HG02943 (cell line): ENCODE data around the gene TOMM5.

Experiments used
- ATAC-seq: cut with Tn5 transposase; IDR thresholded peaks from one replicate; pipeline ENCODE4 v1.9.1; 2021; ENCODE audit warnings: mild to moderate bottlenecking, low read depth, moderate library complexity; ENCODE audit not compliant: unreplicated experiment

Gene TOMM5

DNA sequence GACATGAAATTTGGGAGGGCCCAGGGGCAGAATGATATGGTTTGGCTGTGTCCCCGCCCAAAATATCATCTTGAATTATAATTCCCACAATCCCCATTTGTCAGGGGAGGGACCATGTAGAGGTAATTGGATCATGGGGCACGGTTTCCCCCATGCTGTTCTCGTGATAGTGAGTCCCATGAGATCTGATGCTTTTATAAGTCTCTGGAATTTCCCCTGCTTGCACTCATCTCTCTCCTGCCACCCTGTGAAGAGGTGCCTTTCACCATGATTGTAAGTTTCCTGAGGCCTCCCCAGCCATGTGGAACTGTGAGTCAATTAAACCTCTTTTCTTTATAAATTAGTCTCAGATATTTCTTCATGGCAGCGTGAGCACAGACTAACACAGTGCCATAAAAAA lies 27.5 kb downstream of the TOMM5 start:
- ATAC-seq = no peak

- no peak for ATAC-seq
These were observed 28.4 kb downstream of the TOMM5 start for GRCh38 chr9:37563806-37564513.

DNA sequence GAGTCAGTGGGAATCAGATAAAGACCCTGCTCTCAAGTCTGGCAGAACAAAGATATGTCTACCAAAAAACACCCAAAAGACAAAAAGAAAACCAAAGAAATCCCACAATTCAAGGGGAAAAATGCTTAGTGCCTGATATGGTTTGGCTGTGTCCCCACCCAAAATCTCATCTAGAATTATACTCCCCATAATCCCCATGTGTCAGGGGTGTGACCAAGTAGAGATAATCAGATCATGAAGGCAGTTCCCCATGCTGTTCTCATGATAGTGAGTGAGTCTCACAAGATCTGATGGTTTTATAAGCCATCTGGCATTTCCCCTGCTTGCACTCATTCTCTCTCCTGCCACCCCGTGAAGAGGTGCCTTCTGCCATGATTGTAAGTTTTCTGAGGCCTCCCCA lies 29.6 kb downstream of the TOMM5 start:
- ATAC-seq = no peak

DNA sequence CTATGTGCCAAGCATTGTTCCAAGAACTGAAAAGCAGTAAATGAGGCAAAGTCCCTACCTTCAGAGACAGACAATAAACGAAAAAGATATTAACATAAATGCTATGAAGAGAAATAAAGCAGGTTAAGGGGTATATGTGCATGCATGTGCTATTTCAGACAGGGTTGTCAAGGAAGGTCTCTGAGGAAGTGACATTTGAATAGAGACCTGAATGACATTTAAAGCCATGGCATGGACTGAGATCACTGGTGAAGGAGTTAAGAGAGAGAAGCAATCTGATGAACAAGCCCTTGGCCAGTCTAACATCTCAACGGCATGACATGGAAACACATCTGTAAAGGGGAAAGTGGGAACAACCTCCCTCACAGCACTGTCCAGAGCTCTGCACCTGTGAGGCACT lies 30.7 kb downstream of the TOMM5 start:
- no peak for ATAC-seq

DNA sequence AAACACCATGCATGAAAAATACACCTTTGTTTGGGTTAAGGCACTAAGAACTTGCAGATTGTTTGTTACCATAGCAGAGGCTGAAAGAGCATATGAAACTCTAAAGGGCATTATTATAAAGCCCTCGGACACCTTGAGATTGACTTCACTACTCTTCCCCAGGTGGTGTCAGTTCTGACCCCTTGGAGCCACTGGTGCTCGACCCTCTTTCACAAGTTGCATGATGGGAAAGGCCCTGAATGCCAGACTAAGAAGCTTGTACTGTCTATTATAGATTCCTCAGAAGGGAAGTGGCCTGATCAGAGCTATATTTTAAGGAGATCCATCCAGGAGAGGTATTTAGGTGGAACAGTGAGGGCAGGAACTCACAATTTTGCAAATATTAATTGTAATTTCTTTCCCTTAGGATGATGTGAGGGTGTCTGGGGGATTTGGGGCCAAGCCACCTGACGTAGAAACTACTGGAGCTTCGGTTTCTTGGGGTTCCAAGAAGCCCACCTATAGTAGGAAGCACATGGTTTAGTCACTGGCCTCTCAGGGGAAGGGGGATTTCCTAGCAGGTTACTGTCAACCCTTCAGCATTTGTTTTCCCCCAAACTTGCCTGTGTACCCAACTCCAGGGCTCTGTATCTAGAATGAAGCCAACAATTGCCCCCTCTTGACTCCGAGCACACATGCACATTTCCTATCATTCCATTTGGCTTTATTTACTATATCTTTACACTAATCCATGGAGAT lies 32.4 kb downstream of the TOMM5 start:
- no peak for ATAC-seq

GRCh38 chr9:37559125-37559524 lies 33.3 kb downstream of the TOMM5 start:
- ATAC-seq = no peak

GRCh38 chr9:37555786-37556185 lies 36.6 kb downstream of the TOMM5 start:
- ATAC-seq = no peak

DNA sequence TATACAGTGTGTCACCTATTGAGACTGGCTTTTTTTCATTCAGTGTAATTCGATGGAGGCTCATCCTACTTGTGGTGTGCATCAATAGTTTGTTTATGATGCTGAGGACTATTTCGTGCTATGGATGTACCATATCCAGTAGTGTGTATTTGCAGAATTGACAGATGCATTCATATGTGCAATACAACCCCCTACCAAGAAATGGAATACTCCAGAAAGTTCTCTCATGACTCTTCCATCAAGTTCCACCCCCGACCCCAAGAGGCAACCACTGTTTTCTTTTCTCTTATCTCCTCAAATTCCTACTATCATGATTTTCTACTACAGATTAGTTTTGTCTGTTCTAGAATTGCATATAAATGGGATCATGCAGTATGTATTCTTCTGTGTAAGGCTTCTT lies 38.1 kb downstream of the TOMM5 start:
- ATAC-seq = no peak

DNA sequence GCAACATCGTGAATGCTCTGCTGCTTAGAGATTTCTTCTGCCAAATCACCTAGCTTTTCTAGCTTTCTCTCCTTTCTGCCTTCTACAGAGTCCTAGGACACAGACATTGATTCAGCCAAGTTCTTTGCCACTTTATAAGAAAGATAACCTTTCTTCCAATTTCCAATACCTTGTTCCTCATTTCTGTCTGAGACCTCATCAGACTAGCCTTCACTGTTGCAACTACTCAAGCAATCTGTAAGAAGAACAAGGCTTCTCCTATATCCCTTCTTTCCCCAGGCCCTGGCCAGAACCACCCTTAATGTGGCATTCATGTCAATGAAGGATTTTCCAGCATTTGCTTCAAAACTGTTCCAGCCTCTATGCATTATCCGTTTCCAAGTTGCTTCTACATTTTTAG lies 40.5 kb downstream of the TOMM5 start:
- no peak for ATAC-seq

DNA sequence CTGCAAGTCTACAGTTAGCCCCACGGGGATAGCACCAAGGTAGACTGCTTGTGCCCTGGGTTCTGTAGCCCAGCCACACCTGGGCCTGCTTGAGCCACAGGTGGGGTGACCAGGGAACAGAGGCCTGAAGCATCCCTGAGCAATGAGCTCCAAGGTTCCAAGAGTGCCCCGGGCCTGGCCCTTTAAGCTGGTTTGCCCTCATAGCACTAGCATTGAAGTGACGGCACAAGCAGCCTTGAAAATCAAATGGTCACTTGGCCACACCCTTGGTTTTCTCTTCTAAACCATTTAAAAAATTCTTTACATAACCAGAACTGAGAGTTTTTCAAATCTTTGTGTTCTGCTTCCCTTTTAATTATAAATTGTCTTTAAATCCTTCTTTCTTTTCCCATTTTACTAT lies 40.9 kb downstream of the TOMM5 start:
- ATAC-seq = no peak

- no peak for ATAC-seq
These were observed 41.6 kb downstream of the TOMM5 start for GRCh38 chr9:37550781-37551180.

GRCh38 chr9:37549527-37549926 lies 42.9 kb downstream of the TOMM5 start:
- ATAC-seq = no peak

DNA sequence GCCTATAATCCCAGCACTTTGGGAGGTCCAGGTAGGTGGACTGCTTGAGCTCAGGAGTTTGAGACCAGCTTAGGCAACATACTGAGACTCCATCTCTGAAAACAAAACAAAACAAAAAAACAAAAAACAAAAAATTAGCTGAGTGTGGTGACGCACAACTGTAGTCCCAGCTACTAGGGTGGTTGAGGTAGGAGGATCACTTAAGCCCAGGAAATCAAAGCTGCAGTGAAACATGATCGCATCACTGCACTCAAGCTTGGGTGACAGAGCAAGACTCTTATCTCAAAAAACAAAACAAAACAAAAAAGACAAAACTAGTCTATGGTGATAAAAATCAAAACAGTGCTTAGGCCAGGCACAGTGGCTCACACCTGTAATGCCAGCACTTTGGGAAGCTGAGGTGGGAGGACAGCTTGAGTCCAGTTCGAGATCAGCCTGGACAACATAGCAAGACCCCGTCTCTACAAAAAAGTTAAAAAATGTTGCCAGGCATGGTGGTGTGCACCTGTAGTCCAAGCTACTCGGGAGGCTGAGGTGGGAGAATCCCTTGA lies 45.0 kb downstream of the TOMM5 start:
- ATAC-seq = no peak

DNA sequence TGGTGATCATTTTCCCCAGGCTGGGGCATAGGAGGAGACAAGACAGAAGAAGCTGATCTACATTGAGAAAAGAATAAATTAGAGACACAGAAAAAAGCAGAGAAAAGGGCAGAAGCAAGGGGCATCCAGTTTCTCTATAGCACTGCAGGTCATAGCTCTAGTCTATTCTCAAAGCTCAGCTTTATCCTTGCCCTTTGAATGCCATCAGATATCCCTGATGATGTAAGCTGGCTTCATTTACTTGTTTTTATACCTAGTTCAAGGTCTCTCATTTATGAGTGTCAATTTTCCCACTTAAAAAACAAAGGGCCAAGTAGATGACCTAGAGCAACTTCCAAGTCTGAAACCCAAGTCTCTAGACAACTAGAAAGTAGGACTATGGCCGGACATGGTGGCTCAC lies 48.9 kb downstream of the TOMM5 start:
- no peak for ATAC-seq

DNA sequence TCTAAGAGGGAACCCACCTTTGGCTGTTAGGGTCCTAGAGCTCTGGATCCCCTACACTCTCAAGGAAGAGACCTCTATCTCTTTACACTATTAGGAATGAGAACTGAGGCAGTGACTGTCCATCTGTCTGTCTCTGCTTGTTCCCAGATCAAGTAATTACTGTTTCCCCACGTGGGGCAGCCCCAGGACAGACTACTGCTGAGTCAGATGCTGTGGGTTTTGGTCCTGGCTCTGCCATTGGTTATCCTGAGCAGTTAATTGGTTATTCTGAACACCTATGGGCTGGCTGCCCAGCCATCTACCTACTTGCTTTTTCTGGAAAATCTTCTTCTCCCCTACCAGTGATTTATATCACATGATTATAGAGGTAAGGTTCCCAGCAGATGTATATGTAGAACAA lies 49.5 kb downstream of the TOMM5 start:
- no peak for ATAC-seq

DNA sequence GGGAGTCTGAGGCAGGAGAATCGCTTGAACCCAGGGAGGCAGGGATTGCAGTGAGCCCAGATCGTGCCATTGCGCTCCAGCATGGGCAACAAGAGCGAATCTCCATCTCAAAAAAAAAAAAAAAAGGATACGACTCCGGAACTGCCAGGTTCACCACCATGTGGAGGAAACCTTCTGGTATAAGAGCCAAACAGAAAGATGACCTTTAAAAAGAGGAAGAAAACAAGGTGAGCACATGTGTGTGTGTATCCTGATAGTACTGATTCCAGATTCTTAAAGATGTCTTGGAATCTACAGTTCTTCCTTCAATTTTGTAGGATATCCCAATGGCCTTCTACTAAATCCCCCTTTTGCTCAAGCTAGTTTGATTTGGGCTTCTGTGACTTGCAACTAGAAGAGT lies 49.9 kb downstream of the TOMM5 start:
- no peak for ATAC-seq

- no peak for ATAC-seq
These were observed 50.9 kb downstream of the TOMM5 start for GRCh38 chr9:37541465-37541864.

GRCh38 chr9:37540634-37541033 lies 51.8 kb downstream of the TOMM5 start:
- ATAC-seq = no peak

DNA sequence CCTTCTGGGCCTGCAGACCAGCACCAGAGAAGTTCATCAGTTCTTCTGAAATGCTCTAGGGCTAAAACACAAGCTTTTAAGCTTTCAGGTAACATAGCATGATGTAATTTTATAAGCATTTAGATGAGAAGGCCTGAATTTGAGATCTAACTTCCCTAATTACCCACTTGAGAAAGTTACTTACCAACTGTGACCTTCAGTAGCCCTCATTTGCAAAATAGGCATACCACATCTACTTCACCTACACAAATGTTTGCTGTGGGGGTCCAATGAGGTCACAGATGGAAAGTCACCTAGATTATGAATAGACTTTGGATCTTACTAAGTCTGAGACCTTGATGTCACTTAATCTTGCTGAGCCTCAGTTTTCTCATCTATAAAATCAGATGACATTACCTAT lies 52.8 kb downstream of the TOMM5 start:
- ATAC-seq = no peak
